ENCODE data around the gene XRCC3.

Gene XRCC3

GRCh38 chr14:103725001-103725682, 9.9 kb upstream of the XRCC3 start:
- DNase-seq = no peak

GRCh38 chr14:103724116-103724515, 8.9 kb upstream of the XRCC3 start:
- no peak for DNase-seq

GRCh38 chr14:103723748-103724081, 8.5 kb upstream of the XRCC3 start:
- no peak for DNase-seq

GRCh38 chr14:103721334-103722120, 6.3 kb upstream of the XRCC3 start:
- DNase-seq = no peak

- no peak for DNase-seq
Observed at GRCh38 chr14:103719751-103720150, 4.5 kb upstream of the XRCC3 start.

- DNase-seq = no peak
Observed at GRCh38 chr14:103718572-103718971, 3.3 kb upstream of the XRCC3 start.

GRCh38 chr14:103716899-103717411, 1.7 kb upstream of the XRCC3 start:
- DNase-seq = no peak

GRCh38 chr14:103716091-103716801, 995 bp upstream of the XRCC3 start:
- no peak for DNase-seq

- no peak for DNase-seq
Observed at GRCh38 chr14:103714063-103714724, 1.1 kb downstream of the XRCC3 start.

- no peak for DNase-seq
Observed at GRCh38 chr14:103713304-103714062, 1.8 kb downstream of the XRCC3 start.

- DNase-seq = no peak
Observed at GRCh38 chr14:103712633-103713247, 2.5 kb downstream of the XRCC3 start.

- DNase-seq = no peak
Observed at GRCh38 chr14:103711516-103712431, 3.5 kb downstream of the XRCC3 start.

GRCh38 chr14:103710771-103711377, 4.4 kb downstream of the XRCC3 start:
- no peak for DNase-seq

- no peak for DNase-seq
Observed at GRCh38 chr14:103709814-103710213, 5.4 kb downstream of the XRCC3 start.

- no peak for DNase-seq
Observed at GRCh38 chr14:103708750-103709187, 6.5 kb downstream of the XRCC3 start.

- no peak for DNase-seq
Observed at GRCh38 chr14:103707329-103708263, 7.7 kb downstream of the XRCC3 start.

GRCh38 chr14:103706551-103707328, 8.5 kb downstream of the XRCC3 start:
- DNase-seq = no peak

Measured in SHP77 treated with DMSO at 0.1 percent for 48 hours (cell line).